NB4 (cell line): ENCODE data around the gene CDC42EP4.

Experiments used
- DNase-seq: peaks from one replicate; pipeline ENCODE4 v3.0.0; 2010; ENCODE audit warnings: low read depth
- H3K4me3 ChIP-seq: one replicate; pipeline ENCODE4 v1.5.1; 2011; ENCODE audit warnings: mild to moderate bottlenecking, low read depth, low read length, moderate library complexity
- CTCF ChIP-seq: IDR thresholded peaks from one replicate; pipeline ENCODE4 v1.5.1; 2012; ENCODE audit warnings: low read depth, low read length
- MAX ChIP-seq: IDR thresholded peaks from 2 replicates; pipeline ENCODE4 v1.6.1; 2011; ENCODE audit warnings: low read depth, low read length
- MYC ChIP-seq: IDR thresholded peaks from 2 replicates; pipeline ENCODE4 v1.6.1; 2011; ENCODE audit warnings: low read depth, low read length
- POLR2A ChIP-seq: IDR thresholded peaks from 2 replicates; pipeline ENCODE4 v1.6.1; 2011; ENCODE audit warnings: mild to moderate bottlenecking; ENCODE audit not compliant: insufficient read length; ENCODE audit errors: extremely low read depth

Gene CDC42EP4

GRCh38 chr17:73281928-73282327 lies 29.9 kb downstream of the CDC42EP4 start:
- DNase-seq = peak; percentile 88
- no peak overlapping the region for H3K4me3 ChIP-seq
- TF ChIP-seq MYC (no peak), MAX (no peak), POLR2A (no peak), CTCF (no peak)

GRCh38 chr17:73280191-73280590 lies 31.6 kb downstream of the CDC42EP4 start:
- DNase-seq = no peak
- TF ChIP-seq MYC (no peak), CTCF (no peak), MAX (no peak), POLR2A (no peak)
- H3K4me3 ChIP-seq = no peak overlapping the region

GRCh38 chr17:73279704-73280103 lies 32.1 kb downstream of the CDC42EP4 start:
- TF ChIP-seq POLR2A = no peak
- TF ChIP-seq MYC = no peak
- TF ChIP-seq MAX = no peak
- no peak for TF ChIP-seq CTCF
- DNase-seq = no peak
- H3K4me3 ChIP-seq = no peak overlapping the region

GRCh38 chr17:73278465-73279453 lies 33.0 kb downstream of the CDC42EP4 start:
- no peak for DNase-seq
- no peak overlapping the region for H3K4me3 ChIP-seq
- TF ChIP-seq MAX (no peak), MYC (no peak), CTCF (no peak), POLR2A (no peak)

GRCh38 chr17:73278049-73278464 lies 33.7 kb downstream of the CDC42EP4 start:
- no peak for DNase-seq
- H3K4me3 ChIP-seq = no peak overlapping the region
- no peak for TF ChIP-seq POLR2A
- no peak for TF ChIP-seq MYC
- no peak for TF ChIP-seq CTCF
